IPS-18c (cell line): ENCODE data around the gene ZFP28.

ENCODE experiments used
- H3K4me3 ChIP-seq: 2 replicates; pipeline ENCODE4 v1.7.0; 2013; ENCODE audit warnings: low read depth, mild to moderate bottlenecking, low read length, moderate library complexity; ENCODE audit not compliant: insufficient read depth
- H3K9me3 ChIP-seq: one replicate; pipeline ENCODE4 v1.6.1; 2013; ENCODE audit warnings: mild to moderate bottlenecking, low read length, moderate library complexity; ENCODE audit not compliant: control insufficient read depth, insufficient read depth

The ZFP28 gene

DNA sequence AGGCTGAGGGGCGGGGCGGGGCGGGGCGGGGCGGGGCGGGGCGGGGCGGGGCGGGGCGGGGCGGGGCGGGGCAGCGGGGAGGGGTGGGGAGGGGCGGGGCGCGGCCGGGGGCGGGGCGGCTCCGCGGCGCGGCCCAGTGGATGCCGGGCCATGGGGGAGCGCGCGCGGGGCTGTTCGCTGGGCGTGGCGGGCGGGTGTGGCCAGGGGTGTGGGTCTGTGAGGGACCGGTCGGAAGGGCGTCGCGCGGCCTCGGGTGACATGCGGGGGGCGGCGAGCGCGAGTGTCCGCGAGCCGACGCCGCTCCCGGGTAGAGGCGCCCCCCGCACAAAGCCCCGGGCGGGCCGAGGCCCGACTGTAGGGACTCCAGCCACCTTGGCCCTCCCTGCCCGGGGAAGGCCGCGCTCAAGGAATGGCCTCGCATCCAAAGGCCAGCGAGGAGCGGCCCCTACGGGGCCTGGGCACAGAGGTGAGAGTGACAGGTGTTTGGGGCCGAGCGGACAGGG lies at the start of gene ZFP28:
TSS of gene ZFP28 (plus strand) at position 188 of the 503 bp plus-strand sequence. CDS start at position 259, 71 bp downstream.
- H3K9me3 ChIP-seq = peaks cover 7% of the 10 kb centered on the region
- peak within 1 kb of the TSS; percentile 86 for H3K4me3 ChIP-seq

DNA sequence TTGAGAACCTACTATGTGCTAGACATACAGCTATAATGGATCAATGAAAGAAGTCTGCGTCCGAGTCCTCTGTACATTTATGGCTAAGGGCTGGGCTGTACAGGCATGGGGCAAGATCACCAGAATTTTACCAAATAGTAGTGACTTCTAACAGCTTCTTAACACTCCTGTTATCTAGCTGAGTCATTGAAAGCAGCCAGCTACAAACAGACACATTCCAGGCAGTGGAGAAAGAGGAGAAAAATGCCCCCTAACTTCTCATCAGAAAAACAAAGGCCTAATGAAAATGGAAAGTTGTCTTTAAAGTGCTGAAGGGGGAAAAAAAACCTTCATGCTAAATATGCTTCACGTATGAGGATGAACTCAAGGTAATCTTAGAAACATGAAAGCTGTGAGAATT lies 47.3 kb upstream of the ZFP28 start:
- H3K9me3 ChIP-seq = peaks cover 2% of the 10 kb centered on the region
- H3K4me3 ChIP-seq = no peak overlapping the region

DNA sequence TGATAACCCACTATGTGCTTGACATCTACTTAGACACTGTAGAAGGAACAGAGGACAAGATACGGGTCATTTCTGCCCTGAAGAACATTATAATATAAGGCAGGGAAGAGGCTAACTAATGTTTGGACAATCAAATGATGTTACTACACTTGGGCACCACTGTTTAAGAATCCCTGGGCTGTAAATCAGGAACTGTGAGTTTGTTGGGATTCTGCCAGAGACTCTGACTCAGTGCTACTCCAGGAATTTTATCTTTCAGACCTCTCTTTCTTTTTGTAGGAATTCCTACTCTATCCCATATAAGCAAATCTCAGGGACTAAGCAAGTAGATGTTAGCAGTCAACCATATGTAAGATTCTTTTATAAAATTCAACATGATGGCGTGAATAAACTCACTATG lies 34.2 kb upstream of the ZFP28 start:
- peaks cover 2% of the 10 kb centered on the region for H3K9me3 ChIP-seq

DNA sequence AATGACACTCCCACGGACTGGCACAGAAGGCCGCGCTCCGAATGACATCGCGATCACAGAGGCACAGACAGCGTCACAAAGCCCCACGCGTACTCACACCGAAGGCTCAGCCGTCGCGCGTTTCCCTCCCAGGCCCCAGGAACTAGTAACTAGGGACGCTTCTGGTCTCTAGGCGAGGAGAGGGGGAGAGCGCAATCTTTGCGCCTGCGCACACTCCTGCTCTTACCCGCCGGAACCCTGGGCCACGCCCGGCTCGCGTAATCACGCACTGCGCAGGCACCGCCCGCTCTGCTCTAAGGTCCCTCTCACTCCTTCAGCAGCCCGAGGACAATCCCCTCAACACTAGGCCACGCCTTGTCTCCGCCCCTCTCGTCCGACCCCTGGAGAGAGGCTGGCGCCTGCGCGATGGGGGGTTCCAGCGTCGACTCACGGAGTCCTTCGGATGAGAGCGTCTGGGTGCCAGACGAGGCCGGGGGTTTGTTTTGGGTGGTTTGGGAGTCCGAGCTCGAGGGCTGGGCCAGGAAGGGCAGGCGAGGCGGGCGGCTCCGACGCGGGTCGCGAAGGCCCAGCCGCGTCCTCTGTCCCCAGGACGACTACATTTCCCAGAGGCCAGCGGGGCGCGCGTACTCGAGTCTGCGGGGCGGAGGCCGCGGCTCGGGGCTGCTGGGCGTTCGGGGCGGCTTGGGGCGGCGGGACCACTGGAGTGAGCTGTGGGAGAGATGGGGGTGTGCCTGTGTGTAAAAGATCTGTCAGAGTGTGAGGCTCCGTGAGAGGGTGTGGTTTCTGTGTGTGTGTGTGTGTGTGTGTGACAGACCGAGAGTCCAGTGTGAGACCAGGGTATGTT lies 31.1 kb upstream of the ZFP28 start, which contains the start of gene ZNF471:
TSS of gene ZNF471 (plus strand) at position 410 of the 844 bp plus-strand sequence. CDS start 3,717 bp downstream, outside the sequence.
- H3K4me3 ChIP-seq = peak within 1 kb of the TSS; percentile 84
- no peaks in the 10 kb centered on the region for H3K9me3 ChIP-seq

More for the DNA sequence above, 34.2 kb upstream of the ZFP28 start:
- no peak overlapping the region for H3K4me3 ChIP-seq

DNA sequence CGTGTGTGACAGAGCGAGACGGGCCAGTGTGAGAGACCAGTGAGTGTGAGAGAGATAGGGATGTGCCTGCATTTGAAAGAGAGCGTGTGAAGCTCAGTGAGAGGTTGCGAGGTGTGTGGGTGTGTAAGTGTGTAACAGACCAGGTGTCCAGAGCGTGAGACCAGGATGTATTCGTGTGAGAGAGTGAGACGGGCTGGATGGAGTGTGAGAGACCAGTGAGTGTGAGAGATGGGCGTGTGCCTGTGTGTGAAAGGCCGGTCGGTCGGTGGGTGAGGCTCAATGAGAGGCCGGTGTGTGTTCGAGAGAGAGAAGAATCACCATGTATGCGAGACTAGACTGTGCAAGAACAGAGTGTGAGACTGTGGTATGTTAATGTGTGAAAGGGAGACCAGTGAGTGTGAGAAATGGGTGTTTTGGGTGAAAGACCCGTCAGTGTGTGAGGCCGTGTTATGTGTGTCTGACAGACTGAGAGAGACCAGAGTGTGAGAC lies 30.4 kb upstream of the ZFP28 start:
- Histone ChIP-seq H3K9me3 (no peaks in the 10 kb centered on the region), H3K4me3 (peak overlapping the region; percentile 84)

DNA sequence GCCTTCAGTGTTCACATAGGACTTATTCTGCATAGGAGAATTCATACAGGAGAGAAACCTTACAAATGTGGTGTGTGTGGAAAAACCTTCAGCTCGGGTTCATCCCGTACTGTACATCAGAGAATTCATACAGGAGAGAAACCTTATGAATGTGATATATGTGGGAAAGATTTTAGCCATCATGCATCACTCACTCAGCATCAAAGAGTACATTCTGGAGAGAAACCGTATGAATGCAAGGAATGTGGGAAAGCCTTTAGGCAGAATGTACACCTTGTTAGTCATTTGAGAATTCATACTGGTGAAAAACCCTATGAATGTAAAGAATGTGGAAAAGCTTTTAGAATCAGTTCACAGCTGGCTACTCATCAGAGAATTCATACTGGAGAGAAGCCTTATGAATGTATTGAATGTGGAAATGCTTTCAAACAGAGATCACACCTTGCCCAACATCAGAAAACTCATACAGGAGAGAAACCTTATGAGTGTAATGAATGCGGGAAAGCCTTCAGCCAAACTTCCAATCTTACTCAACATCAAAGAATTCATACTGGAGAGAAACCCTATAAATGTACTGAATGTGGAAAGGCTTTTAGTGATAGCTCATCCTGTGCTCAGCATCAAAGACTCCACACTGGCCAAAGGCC lies 13.4 kb upstream of the ZFP28 start:
- peaks cover 21% of the 10 kb centered on the region for H3K9me3 ChIP-seq
- no peak overlapping the region for H3K4me3 ChIP-seq

DNA sequence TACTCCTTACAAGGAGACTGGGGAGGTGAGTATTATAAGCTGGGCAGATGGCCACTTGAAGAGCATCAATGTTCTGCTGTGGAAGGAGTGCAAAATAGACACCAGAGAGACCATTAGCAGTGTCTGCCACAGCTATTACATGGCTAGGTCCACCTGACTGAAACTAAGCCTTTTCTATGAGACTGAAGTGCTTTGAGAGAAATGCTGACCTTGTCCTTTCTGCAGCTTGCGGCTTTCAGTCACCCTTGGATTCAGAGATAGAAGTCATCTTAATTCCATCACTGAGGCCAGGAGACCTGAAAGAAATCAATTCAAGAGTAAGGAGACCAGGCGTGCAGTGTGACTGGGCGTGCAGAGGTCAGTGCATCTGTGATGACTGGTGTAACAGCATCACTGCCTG lies 1.3 kb upstream of the ZFP28 start:
- H3K4me3 ChIP-seq = peak overlapping the region; percentile 86
- H3K9me3 ChIP-seq = peaks cover 9% of the 10 kb centered on the region

DNA sequence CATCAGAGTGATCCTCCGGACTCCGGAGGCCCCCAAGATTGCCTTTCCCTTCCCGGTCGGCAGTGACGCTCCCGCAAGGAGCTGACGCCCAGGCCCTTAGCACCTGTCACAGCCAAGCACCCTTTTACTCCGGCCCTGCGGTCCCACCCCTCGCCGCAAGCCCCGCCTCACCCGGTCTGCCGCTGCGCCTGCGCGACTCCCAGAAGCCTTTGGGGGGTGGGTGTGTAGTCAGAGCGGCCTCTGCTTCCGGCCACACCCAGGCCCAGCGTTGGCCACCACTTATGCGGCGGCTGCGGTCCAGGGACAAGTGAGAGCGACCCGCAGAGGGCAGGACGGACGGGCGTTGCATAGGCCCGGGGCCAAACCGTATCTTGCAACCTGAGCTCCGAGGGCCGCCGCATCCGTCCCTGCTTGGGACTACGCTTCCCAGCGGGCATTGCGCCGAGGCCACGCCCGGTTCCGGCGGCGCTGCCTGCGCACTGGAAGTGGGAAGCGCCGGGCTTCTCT lies 441 bp upstream of the ZFP28 start:
- Histone ChIP-seq H3K4me3 (peak overlapping the region; percentile 86), H3K9me3 (peaks cover 9% of the 10 kb centered on the region)

DNA sequence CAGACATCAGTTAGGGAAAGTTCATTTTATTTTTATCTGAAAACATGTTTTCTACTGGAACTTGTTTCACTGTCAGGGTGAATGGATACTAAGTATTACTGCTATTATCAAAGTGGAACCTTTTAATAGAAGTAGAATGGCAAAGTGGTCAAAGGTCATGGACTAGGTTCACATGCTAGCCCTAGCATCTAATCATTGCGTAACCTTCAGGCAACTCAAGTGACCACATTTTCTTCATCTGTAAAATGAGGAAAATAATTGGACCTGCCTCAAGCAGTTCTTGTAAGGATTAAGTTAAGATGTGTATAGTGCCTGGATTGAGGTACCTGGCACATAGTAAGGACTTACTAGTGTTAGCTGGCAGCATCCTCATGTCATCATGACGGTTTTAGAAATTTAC lies 5.0 kb downstream of the ZFP28 start:
- peaks cover 2% of the 10 kb centered on the region for H3K9me3 ChIP-seq

DNA sequence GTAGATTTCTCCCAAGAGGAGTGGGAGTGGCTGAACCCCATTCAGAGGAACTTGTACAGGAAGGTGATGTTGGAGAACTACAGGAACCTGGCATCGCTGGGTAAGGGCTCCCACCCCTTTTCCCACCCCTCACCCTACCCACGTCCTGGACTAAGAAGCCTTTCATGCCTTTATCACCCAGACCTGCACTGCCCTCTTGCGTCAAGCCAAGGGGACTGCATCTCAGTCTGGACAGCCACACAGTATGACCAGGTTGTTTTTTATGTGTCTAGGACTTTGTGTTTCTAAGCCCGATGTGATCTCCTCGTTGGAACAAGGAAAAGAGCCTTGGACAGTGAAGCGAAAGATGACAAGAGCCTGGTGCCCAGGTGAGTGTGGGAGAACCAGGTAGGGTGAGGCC lies 8.8 kb downstream of the ZFP28 start:
- Histone ChIP-seq H3K9me3 (no peaks in the 10 kb centered on the region), H3K4me3 (no peak overlapping the region)

More for the DNA sequence above, 5.0 kb downstream of the ZFP28 start:
- no peak overlapping the region for H3K4me3 ChIP-seq

DNA sequence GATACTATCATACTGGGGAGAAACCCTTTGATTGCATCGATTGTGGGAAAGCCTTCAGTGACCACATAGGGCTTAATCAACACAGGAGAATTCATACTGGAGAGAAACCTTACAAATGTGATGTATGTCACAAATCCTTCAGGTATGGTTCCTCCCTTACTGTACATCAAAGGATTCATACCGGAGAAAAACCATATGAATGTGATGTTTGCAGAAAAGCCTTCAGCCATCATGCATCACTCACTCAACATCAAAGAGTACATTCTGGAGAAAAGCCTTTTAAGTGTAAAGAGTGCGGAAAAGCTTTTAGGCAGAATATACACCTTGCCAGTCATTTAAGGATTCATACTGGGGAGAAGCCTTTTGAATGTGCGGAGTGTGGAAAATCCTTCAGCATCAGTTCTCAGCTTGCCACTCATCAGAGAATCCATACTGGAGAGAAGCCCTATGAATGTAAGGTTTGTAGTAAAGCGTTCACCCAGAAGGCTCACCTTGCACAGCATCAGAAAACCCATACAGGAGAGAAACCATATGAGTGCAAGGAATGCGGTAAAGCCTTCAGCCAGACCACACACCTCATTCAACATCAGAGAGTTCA lies 15.6 kb downstream of the ZFP28 start:
- Histone ChIP-seq H3K4me3 (no peak overlapping the region), H3K9me3 (peaks cover 12% of the 10 kb centered on the region)

DNA sequence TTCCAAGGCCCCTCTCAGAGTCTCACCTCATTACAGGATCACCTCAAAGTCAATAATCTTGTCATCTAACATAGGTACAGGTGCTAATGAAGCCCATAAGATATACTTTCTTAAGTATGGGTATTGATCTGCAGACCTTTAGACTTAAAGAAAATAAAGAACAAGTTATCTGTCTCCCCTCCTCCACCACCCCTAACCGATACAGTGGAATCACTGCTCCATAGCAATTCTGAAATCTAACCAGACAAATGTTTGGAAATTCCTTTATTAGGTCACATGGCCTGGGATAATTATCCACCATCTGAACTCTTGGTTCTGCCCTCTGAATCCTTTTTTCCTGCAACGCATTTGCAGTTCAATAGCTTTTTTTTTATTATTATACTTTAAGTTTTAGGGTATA lies 24.0 kb downstream of the ZFP28 start:
- H3K9me3 ChIP-seq = peaks cover 12% of the 10 kb centered on the region

DNA sequence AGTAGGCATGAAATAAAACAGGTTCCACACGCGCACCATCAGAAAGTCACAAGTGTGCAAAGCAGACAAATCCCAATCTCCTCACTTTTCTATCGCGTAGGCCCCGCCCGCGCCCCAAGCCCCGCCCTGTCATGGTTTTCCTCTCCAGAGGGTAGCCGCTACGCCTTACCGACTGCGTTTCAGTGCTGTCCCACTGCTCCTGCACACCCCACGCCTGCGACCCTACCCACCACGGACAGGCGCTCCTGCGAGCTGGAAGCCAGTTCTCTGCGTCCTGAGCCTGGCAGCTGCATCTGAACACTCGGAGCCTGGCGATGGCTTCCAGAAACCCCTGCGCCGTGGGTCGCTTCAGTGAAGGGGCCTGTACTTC lies 28.1 kb downstream of the ZFP28 start:
- H3K9me3 ChIP-seq = peaks cover 18% of the 10 kb centered on the region
- peak overlapping the region; percentile 95 for H3K4me3 ChIP-seq

More for the DNA sequence above, 24.0 kb downstream of the ZFP28 start:
- no peak overlapping the region for H3K4me3 ChIP-seq

DNA sequence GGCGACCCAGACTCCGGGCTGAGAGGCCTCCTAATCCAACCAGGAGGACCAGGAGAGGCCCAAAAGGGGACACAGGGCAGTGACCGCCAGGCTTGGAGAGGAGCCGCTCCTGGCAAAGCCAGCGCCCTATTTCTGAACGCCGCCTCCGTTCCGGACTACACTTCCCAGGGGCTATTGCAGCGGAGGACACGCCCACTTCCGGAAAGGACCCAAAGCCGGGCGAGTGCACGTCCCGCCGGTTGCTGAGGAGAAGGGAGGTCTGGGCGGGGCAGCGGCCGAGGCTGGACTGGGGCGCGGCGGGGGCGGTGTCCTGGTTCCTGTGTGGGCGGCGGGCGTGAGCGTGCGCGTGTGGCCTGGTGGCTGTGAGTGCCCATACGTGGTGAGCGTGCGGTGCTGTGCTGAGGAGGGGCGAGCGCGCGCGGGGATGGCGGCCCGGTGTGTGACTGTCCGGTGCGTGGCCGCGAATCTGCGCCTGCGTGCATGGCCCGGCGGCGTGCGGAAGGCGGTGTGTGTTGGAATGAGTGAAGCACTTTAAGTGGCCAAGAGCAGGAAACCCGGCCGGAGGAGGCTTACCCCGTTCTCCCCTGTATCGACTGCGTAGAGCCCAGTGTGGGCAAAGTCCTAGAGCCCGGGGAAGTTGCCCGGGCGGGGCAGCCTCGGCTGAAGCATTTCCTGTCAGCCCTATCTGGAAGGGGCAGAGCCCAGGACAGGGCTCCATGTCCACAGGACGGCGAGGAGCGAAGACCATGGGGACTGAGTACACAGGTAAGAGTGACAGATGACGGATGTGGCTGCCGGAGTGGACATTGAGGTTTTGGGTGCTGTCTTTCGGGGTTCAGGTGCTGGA lies 28.7 kb downstream of the ZFP28 start, which contains the start of gene ZNF470:
TSS of gene ZNF470 (plus strand) at position 195 of the 847 bp plus-strand sequence. CDS start 2,844 bp downstream, outside the sequence.
- Histone ChIP-seq H3K9me3 (peaks cover 18% of the 10 kb centered on the region), H3K4me3 (peak within 1 kb of the TSS; percentile 95)

DNA sequence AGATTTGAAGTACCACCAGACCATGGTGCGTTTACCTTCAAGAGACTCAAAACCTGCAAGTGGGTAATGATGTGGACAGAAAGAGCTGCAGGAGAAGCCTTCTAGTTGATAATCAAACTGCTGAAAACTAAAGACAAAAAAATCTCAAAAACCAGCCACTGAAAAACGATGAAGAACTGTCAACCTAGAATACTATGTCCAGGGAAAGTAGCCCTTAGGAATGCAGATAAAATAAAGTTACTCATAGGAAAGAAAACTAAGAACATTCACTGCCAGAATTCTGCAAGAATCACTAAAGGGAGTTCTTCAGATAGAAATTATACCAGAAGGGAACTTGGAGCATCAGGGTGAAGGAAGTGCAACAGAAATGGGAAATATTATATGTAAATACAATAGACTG lies 33.8 kb downstream of the ZFP28 start:
- H3K4me3 ChIP-seq = no peak overlapping the region
- H3K9me3 ChIP-seq = peaks cover 11% of the 10 kb centered on the region

DNA sequence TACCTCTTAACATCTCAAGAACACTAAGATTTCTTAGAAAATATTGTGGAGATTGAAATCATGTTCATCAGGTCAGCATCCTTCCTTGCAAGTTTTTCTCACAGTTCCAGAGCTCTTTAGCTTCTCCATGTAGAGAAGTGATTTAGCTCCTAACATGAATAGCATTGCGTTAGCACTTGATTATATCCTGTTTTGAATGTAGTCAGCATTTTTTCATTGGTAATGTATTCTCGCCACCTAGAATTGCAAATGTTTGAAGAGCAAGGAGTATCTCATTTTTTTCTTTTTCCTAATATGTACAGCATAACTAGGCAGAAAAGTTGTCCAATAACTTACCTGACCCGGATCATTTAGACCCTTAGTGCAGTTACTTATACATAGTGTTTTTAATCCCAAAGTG lies 35.2 kb downstream of the ZFP28 start:
- Histone ChIP-seq H3K9me3 (peaks cover 14% of the 10 kb centered on the region), H3K4me3 (no peak overlapping the region)
